Transverse colon (tissue), 4 donors: ENCODE results near the gene MRPL37. TPM values are rescaled to one million over a fixed set of nuclear protein-coding genes. Genes with fewer than 3 reads are reported as not detected.
A peak's percentile ranks its signal among the peaks of the same experiment; 100 is the strongest.

Experiments used
- DNase-seq: peaks from one replicate; pipeline ENCODE4 v3.0.0-alpha.2; 2019
- H3K27ac ChIP-seq, 4 donors: fragments of 200-600 bp; sonication (generic); 2 replicates each; pipeline ENCODE4 v1.5.1; 2016 to 2018; ENCODE audit warnings: inconsistent platforms in 4 of 4
- H3K27me3 ChIP-seq: fragments of 200-600 bp; sonication (generic); 2 replicates; pipeline ENCODE4 v1.5.1; 2017; ENCODE audit warnings: inconsistent platforms
- H3K36me3 ChIP-seq, 4 donors: fragments of 200-600 bp; sonication (generic); 2 replicates each; pipeline ENCODE4 v1.5.1; 2017 to 2019; ENCODE audit warnings: inconsistent platforms in 4 of 4
- H3K4me1 ChIP-seq, 4 donors: fragments of 200-600 bp; sonication (generic); 2 replicates each; pipeline ENCODE4 v1.5.1; 2017 to 2020; ENCODE audit warnings: inconsistent platforms in 4 of 4
- H3K4me3 ChIP-seq, 4 donors: fragments of 200-600 bp; sonication (generic); 1 replicate in 1 of 4; 2 replicates in 3 of 4; pipeline versions ENCODE4 v1.5.1 to v1.6.1; 2017 to 2019; ENCODE audit warnings: inconsistent platforms in 4 of 4
- H3K9me3 ChIP-seq, 2 donors: fragments of 200-600 bp; sonication (generic); 2 replicates each; pipeline ENCODE4 v1.5.1; 2017 to 2019; ENCODE audit warnings: inconsistent platforms in 2 of 2
- EP300 ChIP-seq: sonication (generic); formaldehyde crosslinking; IDR thresholded peaks from one replicate; pipeline ENCODE4 v1.6.1; 2017; ENCODE audit warnings: antibody characterized with exemption, low read depth
- POLR2A ChIP-seq: fragments of 450-650 bp; IDR thresholded peaks from one replicate; pipeline ENCODE4 v1.6.1; 2016; ENCODE audit warnings: antibody characterized with exemption, mild to moderate bottlenecking, moderate library complexity
- POLR2AphosphoS5 ChIP-seq, 3 donors: sonication (generic); formaldehyde crosslinking; IDR thresholded peaks; one replicate each; pipeline ENCODE4 v1.6.1; 2016; ENCODE audit warnings: antibody characterized with exemption in 3 of 3
- WGBS, 2 donors: methylation state at CpG; one replicate each; pipeline ENCODE4 v1.1.5; 2018; ENCODE audit warnings: low coverage in 1 of 2; 5-methylcytosine and 5-hydroxymethylcytosine counted together
- in situ Hi-C, 4 donors: fragments of 200-750 bp; cut with MboI; loops; one replicate each; pipeline versions ENCODE4 v1.15.0 to v1.15.1; 2017; ENCODE audit warnings: low sequenced_read_pairs in 3 of 4, low pct_ligation_motif_present in 1 of 4, low pct_unique_long_range_greater_than_20kb in 1 of 4
- intact Hi-C: fragments of 100-400 bp; cut with DNase I; formaldehyde crosslinking; loops from one replicate; pipeline ENCODE4 v1.15.1; 2023; ENCODE audit warnings: low total_unique reads
- total RNA-seq, 4 donors: library from RNA; depleted of rRNA; stranded (reverse); fragments of >200 nt; gene quantifications; one replicate each; pipeline ENCODE4 v1.1.0, GENCODE V29; 2016
- TF ChIP-seq, protein P1 (sequence below), 5 experiments: fragments of 200-600 bp in 3 of 5; fragments of 450-650 bp in 2 of 5; sonication (generic) in 3 of 5; IDR thresholded peaks; 1 replicate in 2 of 5; 2 replicates in 3 of 5; pipeline ENCODE4 v1.5.1; 2016 to 2017; ENCODE audit warnings: antibody characterized with exemption in 5 of 5, inconsistent platforms in 3 of 5, mild to moderate bottlenecking in 2 of 5, moderate library complexity in 1 of 5

Gene MRPL37
- total RNA-seq, 4 donors from 2014 or later: 9.7 to 122 (median 57.8) TPM

DNA sequence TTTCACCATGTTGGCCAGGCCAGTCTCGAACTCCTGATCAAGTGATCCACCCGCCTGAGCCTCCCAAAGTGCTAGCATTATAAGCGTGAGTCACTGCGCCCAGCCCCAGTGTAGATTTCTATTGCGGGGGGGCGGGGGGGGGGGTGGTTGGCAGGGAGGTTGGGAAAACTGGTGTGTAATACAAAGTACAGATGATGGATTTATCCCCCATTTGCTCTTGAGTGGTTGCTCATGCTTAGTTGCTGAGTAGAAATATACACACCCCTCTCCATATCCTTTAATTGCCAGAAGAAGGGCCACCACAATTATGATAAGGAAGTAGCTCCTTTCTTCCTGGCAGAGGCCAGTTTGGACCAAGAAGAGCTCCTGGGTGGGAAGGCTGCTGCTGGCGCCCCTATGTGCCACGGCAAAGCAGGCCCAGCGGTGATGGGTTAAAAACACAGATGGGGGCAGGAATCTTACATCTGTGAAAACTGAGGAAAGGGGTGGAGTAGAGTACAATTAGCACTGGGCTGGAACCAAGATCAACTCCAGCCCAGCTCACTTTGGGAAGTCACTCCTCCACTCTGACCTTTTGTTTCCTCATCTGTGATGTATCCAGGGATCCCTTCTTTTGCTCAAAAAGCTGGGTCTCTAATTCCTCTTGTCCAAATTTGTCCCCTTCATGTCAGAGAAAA lies 55.2 kb downstream of the MRPL37 start:
- Histone ChIP-seq H3K27ac (no peak overlapping the region), H3K4me3 (no peak overlapping the region), H3K36me3 (no peaks in the 10 kb centered on the region)

DNA sequence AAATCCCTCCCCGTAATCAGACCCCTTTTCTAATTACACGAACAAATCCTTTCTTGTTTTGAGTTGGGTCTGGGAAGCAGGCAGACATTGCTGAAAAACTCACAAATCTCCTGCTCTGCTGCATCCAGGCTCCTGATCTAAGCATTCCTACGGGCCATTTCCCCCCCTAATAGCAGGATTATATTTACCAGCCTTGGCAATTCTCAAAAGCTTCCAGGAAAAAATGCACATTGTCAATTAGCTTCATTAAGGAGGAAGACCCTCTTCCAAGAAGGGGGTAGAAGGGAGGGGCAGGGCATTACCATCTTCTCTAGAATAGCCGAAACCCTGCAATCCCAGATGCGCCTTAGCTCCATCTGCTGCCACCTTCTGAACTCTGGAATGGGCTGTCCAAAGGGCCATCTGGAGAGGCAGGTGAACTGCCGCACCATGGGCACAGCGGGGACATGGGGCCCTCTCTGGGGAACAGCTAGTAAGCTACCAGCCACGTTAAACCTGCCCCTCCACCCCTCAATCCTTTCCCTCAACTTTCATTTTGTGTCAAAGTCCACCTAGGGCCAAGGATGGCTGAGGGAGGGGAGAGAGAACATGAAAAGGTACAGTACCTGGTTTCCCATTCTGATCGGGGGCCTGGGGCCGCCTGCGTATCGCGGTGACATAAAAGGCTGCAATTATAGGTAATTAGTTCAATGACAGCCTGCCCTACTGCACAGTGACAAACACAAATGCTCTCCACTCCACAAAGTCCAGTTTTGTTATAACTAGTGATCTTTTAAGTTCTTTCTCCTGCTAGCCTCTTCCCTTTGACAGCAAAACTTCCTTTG lies 56.8 kb downstream of the MRPL37 start:
- no peaks in the 10 kb centered on the region for H3K27me3 ChIP-seq
- in situ Hi-C loops (no loop called here), intact Hi-C loops (no loop called here)
- DNase-seq: peak; percentile 24
- no peak overlapping the region for H3K4me3 ChIP-seq
- H3K27ac ChIP-seq: peak overlapping the region in 1 of 4 donors; percentile 0
- no peaks in the 10 kb centered on the region for H3K9me3 ChIP-seq
- TF ChIP-seq, protein P1, sequence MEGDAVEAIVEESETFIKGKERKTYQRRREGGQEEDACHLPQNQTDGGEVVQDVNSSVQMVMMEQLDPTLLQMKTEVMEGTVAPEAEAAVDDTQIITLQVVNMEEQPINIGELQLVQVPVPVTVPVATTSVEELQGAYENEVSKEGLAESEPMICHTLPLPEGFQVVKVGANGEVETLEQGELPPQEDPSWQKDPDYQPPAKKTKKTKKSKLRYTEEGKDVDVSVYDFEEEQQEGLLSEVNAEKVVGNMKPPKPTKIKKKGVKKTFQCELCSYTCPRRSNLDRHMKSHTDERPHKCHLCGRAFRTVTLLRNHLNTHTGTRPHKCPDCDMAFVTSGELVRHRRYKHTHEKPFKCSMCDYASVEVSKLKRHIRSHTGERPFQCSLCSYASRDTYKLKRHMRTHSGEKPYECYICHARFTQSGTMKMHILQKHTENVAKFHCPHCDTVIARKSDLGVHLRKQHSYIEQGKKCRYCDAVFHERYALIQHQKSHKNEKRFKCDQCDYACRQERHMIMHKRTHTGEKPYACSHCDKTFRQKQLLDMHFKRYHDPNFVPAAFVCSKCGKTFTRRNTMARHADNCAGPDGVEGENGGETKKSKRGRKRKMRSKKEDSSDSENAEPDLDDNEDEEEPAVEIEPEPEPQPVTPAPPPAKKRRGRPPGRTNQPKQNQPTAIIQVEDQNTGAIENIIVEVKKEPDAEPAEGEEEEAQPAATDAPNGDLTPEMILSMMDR (IDR thresholded peaks at IDR 0.05): no peak
- TF ChIP-seq EP300 (no peak), POLR2A (no peak), POLR2AphosphoS5 (IDR thresholded peaks at IDR 0.05) (no peak)
- no peaks in the 10 kb centered on the region for H3K36me3 ChIP-seq
- H3K4me1 ChIP-seq: peaks cover 0 to 23% (median 7%) of the 10 kb centered on the region in 4 donors
- 30 to 69% methylated on average over 2 to 13 of the region's 13 CpGs for WGBS, 2 donors

More for the DNA sequence above, 55.2 kb downstream of the MRPL37 start:
- DNase-seq: no peak
- in situ Hi-C loops: no loop called here
- Histone ChIP-seq H3K4me1 (peaks cover 0 to 27% (median 7%) of the 10 kb centered on the region in 4 donors), H3K9me3 (no peaks in the 10 kb centered on the region), H3K27me3 (no peaks in the 10 kb centered on the region)
- WGBS, 2 donors: 89% methylated on average over 8 of the region's 9 CpGs; no CpG with 5 or more reads in 1 of the 2 donors
- intact Hi-C loops: loop anchor here (1.0 kb wide), 1 partner anchor 13 kb away; no protein-coding TSS in a partner anchor
- TF ChIP-seq, protein P1 (IDR thresholded peaks at IDR 0.05): no peak
- no peak for TF ChIP-seq POLR2A
- TF ChIP-seq POLR2AphosphoS5 (IDR thresholded peaks at IDR 0.05): no peak
- no peak for TF ChIP-seq EP300

DNA sequence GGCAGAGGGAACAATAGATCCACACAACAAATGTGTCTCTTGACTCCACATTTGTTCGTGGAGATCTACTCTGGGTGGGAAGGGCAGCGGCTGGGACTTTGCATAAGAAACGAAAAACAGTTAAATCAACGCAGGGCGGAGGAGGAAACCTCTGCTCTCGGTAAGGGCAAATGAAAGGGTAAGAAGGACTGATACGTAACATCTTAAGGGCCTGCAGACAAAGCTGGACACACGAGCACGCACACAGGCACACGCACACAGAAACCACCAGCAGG lies 57.3 kb downstream of the MRPL37 start:
- TF ChIP-seq POLR2AphosphoS5 (IDR thresholded peaks at IDR 0.05): no peak
- no peak for TF ChIP-seq POLR2A
- TF ChIP-seq EP300: no peak
- TF ChIP-seq, protein P1 (IDR thresholded peaks at IDR 0.05): no peak
- in situ Hi-C loops: no loop called here
- H3K9me3 ChIP-seq: no peaks in the 10 kb centered on the region
- H3K4me3 ChIP-seq: no peak overlapping the region
- peak overlapping the region in 1 of 4 donors; percentile 0 for H3K27ac ChIP-seq
- DNase-seq: no peak
- H3K4me1 ChIP-seq: peaks cover 0 to 23% (median 7%) of the 10 kb centered on the region in 4 donors
- H3K27me3 ChIP-seq: no peaks in the 10 kb centered on the region
- intact Hi-C loops: no loop called here
- WGBS, 2 donors: 53 to 59% methylated on average over 10 of the region's 10 CpGs
- H3K36me3 ChIP-seq: no peaks in the 10 kb centered on the region

DNA sequence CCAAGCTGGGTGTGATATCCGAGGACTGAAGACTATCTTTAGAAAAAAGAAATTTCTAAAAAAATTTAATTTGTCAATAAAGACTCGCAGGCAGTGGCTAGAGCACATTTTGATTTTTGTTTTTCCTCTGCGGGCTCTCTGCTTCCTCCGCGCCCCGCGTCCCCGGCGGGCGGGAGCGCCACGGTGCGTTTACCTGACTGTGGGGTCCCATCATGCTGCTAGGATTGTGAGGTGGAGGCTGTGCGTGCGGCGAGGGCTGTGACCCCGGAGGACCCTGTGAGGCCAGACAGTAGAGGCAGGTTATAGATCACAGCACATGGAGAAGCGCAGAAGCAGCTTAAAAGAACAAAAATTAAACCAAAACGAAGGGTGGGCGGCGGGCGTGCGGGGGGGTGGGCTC lies 57.9 kb downstream of the MRPL37 start:
- H3K27ac ChIP-seq: no peak overlapping the region
- intact Hi-C loops: no loop called here

More for the DNA sequence above, 57.9 kb downstream of the MRPL37 start:
- TF ChIP-seq POLR2AphosphoS5 (IDR thresholded peaks at IDR 0.05) (no peak), POLR2A (no peak), EP300 (no peak)
- TF ChIP-seq, protein P1 (IDR thresholded peaks at IDR 0.05): no peak
- in situ Hi-C loops: no loop called here
- H3K4me3 ChIP-seq: no peak overlapping the region
- no peaks in the 10 kb centered on the region for H3K36me3 ChIP-seq
- peaks cover 0 to 23% (median 7%) of the 10 kb centered on the region in 4 donors for H3K4me1 ChIP-seq
- WGBS, 2 donors: 94 to 95% methylated on average over 16 to 23 of the region's 23 CpGs
- DNase-seq: no peak
- H3K27me3 ChIP-seq: no peaks in the 10 kb centered on the region
- H3K9me3 ChIP-seq: no peaks in the 10 kb centered on the region
